Liver (tissue), 9 donors: ENCODE data around the gene CASP6. TPM values are rescaled to one million over a fixed set of nuclear protein-coding genes. Genes with fewer than 3 reads are reported as not detected.

Experiments used
- DNase-seq: peaks from one replicate; pipeline ENCODE4 v3.0.0-alpha.2; 2017; ENCODE audit warnings: low spot score
- H3K27ac ChIP-seq, 2 donors: one replicate each; pipeline ENCODE4 v1.7.0; 2013; ENCODE audit warnings: inconsistent platforms in 2 of 2, low read length in 2 of 2, control low read depth in 1 of 2, low read depth in 1 of 2, mild to moderate bottlenecking in 1 of 2
- H3K27me3 ChIP-seq, 4 donors: one replicate each; pipeline versions ENCODE4 v1.6.1 to v1.7.0; 2013; ENCODE audit warnings: low read length in 3 of 4, inconsistent platforms in 1 of 4, mild to moderate bottlenecking in 1 of 4, moderate library complexity in 1 of 4; ENCODE audit not compliant: control insufficient read depth in 4 of 4, insufficient read depth in 4 of 4
- H3K36me3 ChIP-seq, 4 donors: one replicate each; pipeline versions ENCODE4 v1.6.1 to v1.7.0; 2013; ENCODE audit warnings: low read length in 3 of 4, mild to moderate bottlenecking in 3 of 4, low read depth in 1 of 4, moderate library complexity in 1 of 4; ENCODE audit not compliant: control insufficient read depth in 4 of 4, insufficient read depth in 3 of 4
- H3K4me1 ChIP-seq, 4 donors: one replicate each; pipeline versions ENCODE4 v1.6.1 to v1.7.0; 2013; ENCODE audit warnings: low read length in 3 of 4, mild to moderate bottlenecking in 3 of 4, moderate library complexity in 1 of 4; ENCODE audit not compliant: control insufficient read depth in 4 of 4, insufficient read depth in 4 of 4
- H3K4me3 ChIP-seq, 3 donors: one replicate each; pipeline versions ENCODE4 v1.6.1 to v1.7.0; 2013; ENCODE audit warnings: low read length in 3 of 3, control low read depth in 1 of 3, low read depth in 1 of 3, mild to moderate bottlenecking in 1 of 3
- H3K9ac ChIP-seq, 2 donors: one replicate each; pipeline ENCODE4 v1.7.0; 2013; ENCODE audit warnings: low read length in 2 of 2, mild to moderate bottlenecking in 2 of 2, moderate library complexity in 2 of 2, control low read depth in 1 of 2, low read depth in 1 of 2
- H3K9me3 ChIP-seq, 4 donors: one replicate each; pipeline versions ENCODE4 v1.6.1 to v1.7.0; 2013; ENCODE audit warnings: low read length in 3 of 4; ENCODE audit not compliant: control insufficient read depth in 4 of 4
- FOXA1 ChIP-seq: IDR thresholded peaks from 2 replicates; pipeline ENCODE4 v1.6.1; 2016; ENCODE audit warnings: antibody characterized with exemption
- HNF4G ChIP-seq: IDR thresholded peaks from 2 replicates; pipeline ENCODE4 v1.6.1; 2016; ENCODE audit warnings: antibody characterized with exemption
- JUND ChIP-seq, 2 donors: IDR thresholded peaks; 2 replicates each; pipeline ENCODE4 v1.6.1; 2016; ENCODE audit warnings: antibody characterized with exemption in 2 of 2
- NR2F2 ChIP-seq: IDR thresholded peaks from 2 replicates; pipeline ENCODE4 v1.6.1; 2016; ENCODE audit warnings: antibody characterized with exemption
- RAD21 ChIP-seq, 2 donors: IDR thresholded peaks; 2 replicates each; pipeline ENCODE4 v1.6.1; 2016; ENCODE audit warnings: antibody characterized with exemption in 2 of 2, mild to moderate bottlenecking in 2 of 2
- RXRA ChIP-seq, 2 donors: IDR thresholded peaks; 2 replicates each; pipeline ENCODE4 v1.6.1; 2017 to 2018; ENCODE audit warnings: antibody characterized with exemption in 2 of 2, mild to moderate bottlenecking in 1 of 2
- TAF1 ChIP-seq: conservative IDR thresholded peaks from 2 replicates; pipeline ENCODE4 v1.6.1; 2016; ENCODE audit warnings: antibody characterized with exemption, mild to moderate bottlenecking
- YY1 ChIP-seq: IDR thresholded peaks from 2 replicates; pipeline ENCODE4 v1.6.1; 2016; ENCODE audit warnings: antibody characterized with exemption, mild to moderate bottlenecking
- WGBS: extraction: QIAGEN DNeasy Blood & Tissue Kit; methylation state at CpG from one replicate; pipeline ENCODE4 v1.1.7; 2013; 5-methylcytosine and 5-hydroxymethylcytosine counted together
- polyA plus RNA-seq, 2 donors: library from polyadenylated mRNA; stranded (reverse) in 1 of 2; unstranded in 1 of 2; fragments of 200-250 nt in 1 of 2; fragments of >200 nt in 1 of 2; fragmentation: Nextera tagmentation in 1 of 2; extraction: Ambion mirVana in 1 of 2; gene quantifications; one replicate each; pipeline versions ENCODE4 v1.2.1 to v1.2.3, GENCODE V29; 2013 to 2015
- total RNA-seq, 2 donors: library from RNA; depleted of rRNA; stranded (reverse); fragments of >200 nt; gene quantifications; one replicate each; pipeline ENCODE4 v1.2.3, GENCODE V29; 2014
- TF ChIP-seq, protein P1 (sequence below): IDR thresholded peaks from 2 replicates; pipeline ENCODE4 v1.6.1; 2016; ENCODE audit warnings: antibody characterized with exemption
- TF ChIP-seq, protein P2 (sequence below): IDR thresholded peaks from 2 replicates; pipeline ENCODE4 v1.6.1; 2016; ENCODE audit warnings: antibody characterized with exemption
- TF ChIP-seq, protein P3 (sequence below): IDR thresholded peaks from 2 replicates; pipeline ENCODE4 v1.6.1; 2016; ENCODE audit warnings: antibody characterized with exemption
- donor health status: healthy.
- donor health status: healthy.
- donor health status: healthy.
- donor health status: healthy.
- donor health status: healthy.

CASP6 gene
- total and polyA plus RNA-seq, 4 donors, result 14.9 to 20.9 (median 19.5) TPM

DNA sequence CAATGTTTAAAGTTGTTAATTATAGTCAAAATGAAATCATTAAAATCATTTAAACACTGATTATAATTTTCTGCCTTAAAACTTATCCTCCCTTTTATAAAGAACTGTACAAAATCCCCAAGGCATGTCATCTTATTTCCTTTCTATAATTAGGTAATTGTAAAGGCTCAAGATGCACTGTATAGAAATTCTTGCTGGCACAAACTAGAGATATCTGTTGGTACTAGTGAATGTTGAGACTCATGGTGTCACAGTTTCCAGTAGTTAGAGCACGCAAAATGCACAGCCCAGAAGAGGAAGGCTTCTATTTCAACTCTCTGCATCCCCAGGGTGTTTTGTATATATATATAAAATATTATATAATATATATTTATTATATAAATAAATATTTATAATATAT is 49.3 kb upstream of the CASP6 start:
- WGBS, result 0% methylated on average over 1 of the region's 1 CpG
- TF ChIP-seq JUND (IDR thresholded peaks at IDR 0.05), result no peak
- H3K36me3 ChIP-seq, result peaks cover 4 to 22% (median 14%) of the 10 kb centered on the region in 4 donors

DNA sequence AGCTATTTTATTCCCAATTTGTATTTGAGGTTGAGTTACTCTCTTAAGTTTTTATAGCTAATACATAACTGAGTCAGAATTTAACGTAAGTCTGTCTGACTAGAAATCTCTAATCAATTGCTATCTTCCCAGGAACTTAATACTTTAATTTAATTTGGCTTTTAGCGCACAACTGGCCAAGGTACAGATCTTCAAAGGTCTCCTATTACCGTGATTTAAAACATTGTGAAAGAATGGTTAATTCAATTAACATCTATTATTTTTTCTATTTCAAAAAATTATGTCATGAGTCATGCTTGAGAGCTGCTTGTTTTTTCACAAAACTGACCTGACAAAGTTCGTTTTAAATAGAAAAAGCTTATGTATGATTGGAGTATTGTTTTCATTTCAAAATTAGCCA is 48.6 kb upstream of the CASP6 start:
- H3K36me3 ChIP-seq, result peaks cover 4 to 18% (median 12%) of the 10 kb centered on the region in 4 donors
- H3K9me3 ChIP-seq, result no peaks in the 10 kb centered on the region
- no peak overlapping the region for H3K4me3 ChIP-seq
- WGBS, result 94% methylated on average over 4 of the region's 4 CpGs
- no peak overlapping the region for H3K27ac ChIP-seq
- no peak for DNase-seq
- TF ChIP-seq YY1 (no peak), RXRA (IDR thresholded peaks at IDR 0.05) (no peak), FOXA1 (no peak), RAD21 (IDR thresholded peaks at IDR 0.05) (no peak), HNF4G (no peak), JUND (IDR thresholded peaks at IDR 0.05) (no peak)
- TF ChIP-seq, protein P1, sequence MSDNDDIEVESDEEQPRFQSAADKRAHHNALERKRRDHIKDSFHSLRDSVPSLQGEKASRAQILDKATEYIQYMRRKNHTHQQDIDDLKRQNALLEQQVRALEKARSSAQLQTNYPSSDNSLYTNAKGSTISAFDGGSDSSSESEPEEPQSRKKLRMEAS, result no peak
- H3K27me3 ChIP-seq, result no peaks in the 10 kb centered on the region
- no peak overlapping the region for H3K9ac ChIP-seq
- peaks cover 0 to 14% (median 9%) of the 10 kb centered on the region in 4 donors for H3K4me1 ChIP-seq

More for the DNA sequence above, 49.3 kb upstream of the CASP6 start:
- Histone ChIP-seq H3K9me3 (no peaks in the 10 kb centered on the region), H3K27me3 (no peaks in the 10 kb centered on the region), H3K9ac (no peak overlapping the region), H3K4me1 (peaks cover 0 to 8% (median 3%) of the 10 kb centered on the region in 4 donors), H3K4me3 (no peak overlapping the region), H3K27ac (no peak overlapping the region)
- DNase-seq, result no peak

DNA sequence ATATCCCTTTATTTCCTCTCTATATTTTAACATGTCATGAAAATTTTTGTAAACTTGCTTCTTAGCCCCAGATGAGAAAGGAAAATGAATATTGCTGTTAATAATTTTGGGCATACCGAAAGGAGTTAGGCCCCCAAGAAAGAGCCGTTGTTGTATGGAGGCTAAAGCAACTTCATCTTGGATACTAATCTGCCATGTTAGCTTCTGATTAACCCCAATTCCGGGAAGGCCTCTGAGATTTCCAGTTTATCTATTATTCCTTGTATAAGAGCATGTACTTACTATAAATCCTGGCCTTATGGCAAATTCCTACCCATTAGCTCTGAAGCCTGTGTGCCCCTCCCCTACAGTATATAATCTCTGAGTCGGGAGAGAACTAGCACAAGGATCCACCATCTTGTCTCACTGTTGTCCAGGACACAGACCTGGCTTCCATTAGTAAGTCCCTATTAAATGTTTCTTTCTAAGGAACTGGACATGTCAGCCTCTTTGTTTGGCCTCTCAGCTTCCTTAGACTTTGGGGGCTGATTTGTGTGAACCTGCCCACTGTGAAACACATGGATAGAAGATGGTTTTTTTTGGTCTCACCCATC is 47.5 kb upstream of the CASP6 start:
- Histone ChIP-seq H3K4me3 (no peak overlapping the region), H3K36me3 (peaks cover 4 to 24% (median 16%) of the 10 kb centered on the region in 4 donors), H3K4me1 (peaks cover 0 to 18% (median 12%) of the 10 kb centered on the region in 4 donors), H3K9ac (no peak overlapping the region), H3K9me3 (no peaks in the 10 kb centered on the region), H3K27me3 (no peaks in the 10 kb centered on the region), H3K27ac (no peak overlapping the region)
- no peak for DNase-seq
- 94% methylated on average over 4 of the region's 4 CpGs for WGBS
- no peak for TF ChIP-seq TAF1
- no peak for TF ChIP-seq NR2F2
- TF ChIP-seq HNF4G, result no peak
- TF ChIP-seq, protein P2, sequence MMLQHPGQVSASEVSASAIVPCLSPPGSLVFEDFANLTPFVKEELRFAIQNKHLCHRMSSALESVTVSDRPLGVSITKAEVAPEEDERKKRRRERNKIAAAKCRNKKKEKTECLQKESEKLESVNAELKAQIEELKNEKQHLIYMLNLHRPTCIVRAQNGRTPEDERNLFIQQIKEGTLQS, result no peak
- TF ChIP-seq, protein P3, sequence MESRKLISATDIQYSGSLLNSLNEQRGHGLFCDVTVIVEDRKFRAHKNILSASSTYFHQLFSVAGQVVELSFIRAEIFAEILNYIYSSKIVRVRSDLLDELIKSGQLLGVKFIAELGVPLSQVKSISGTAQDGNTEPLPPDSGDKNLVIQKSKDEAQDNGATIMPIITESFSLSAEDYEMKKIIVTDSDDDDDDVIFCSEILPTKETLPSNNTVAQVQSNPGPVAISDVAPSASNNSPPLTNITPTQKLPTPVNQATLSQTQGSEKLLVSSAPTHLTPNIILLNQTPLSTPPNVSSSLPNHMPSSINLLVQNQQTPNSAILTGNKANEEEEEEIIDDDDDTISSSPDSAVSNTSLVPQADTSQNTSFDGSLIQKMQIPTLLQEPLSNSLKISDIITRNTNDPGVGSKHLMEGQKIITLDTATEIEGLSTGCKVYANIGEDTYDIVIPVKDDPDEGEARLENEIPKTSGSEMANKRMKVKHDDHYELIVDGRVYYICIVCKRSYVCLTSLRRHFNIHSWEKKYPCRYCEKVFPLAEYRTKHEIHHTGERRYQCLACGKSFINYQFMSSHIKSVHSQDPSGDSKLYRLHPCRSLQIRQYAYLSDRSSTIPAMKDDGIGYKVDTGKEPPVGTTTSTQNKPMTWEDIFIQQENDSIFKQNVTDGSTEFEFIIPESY, result no peak
